Bronchial epithelial cell (primary cell): ENCODE measurements around the gene SIDT1. TPM values are rescaled to one million over a fixed set of nuclear protein-coding genes. Genes with fewer than 3 reads are reported as not detected.

Experiments
- DNase-seq: peaks from one replicate; pipeline ENCODE4 v3.0.0-alpha.2; 2010; ENCODE audit warnings: low read depth
- FAIRE-seq: peaks from 2 replicates; lab custom pipeline; 2011; peaks lifted over from hg19 to GRCh38; lab: Jason Lieb, UNC
- H3K27me3 ChIP-seq: 2 replicates; pipeline ENCODE4 v1.5.1; 2011; ENCODE audit warnings: low read length; ENCODE audit not compliant: control insufficient read depth, insufficient read depth
- H3K36me3 ChIP-seq: 2 replicates; pipeline ENCODE4 v1.5.1; 2011; ENCODE audit warnings: low read length; ENCODE audit not compliant: control insufficient read depth, insufficient read depth
- H3K4me3 ChIP-seq: 2 replicates; pipeline ENCODE4 v1.5.1; 2011; ENCODE audit warnings: mild to moderate bottlenecking, low read depth, low read length, control low read depth
- total RNA-seq: library from RNA; depleted of rRNA; stranded (reverse); fragments of >200 nt; gene quantifications from 2 replicates; pipeline ENCODE4 v1.2.1, GENCODE V29; 2014
- TF ChIP-seq, protein P1 (sequence below): IDR thresholded peaks from 2 replicates; pipeline ENCODE4 v1.5.1; 2011; ENCODE audit warnings: mild to moderate bottlenecking, moderate library complexity, low read length, control low read depth, inconsistent platforms; ENCODE audit not compliant: insufficient read depth, severe bottlenecking

Gene SIDT1
- total RNA-seq, 1 donor from 2014 or later, result 0.53 TPM

- no peak for FAIRE-seq
- H3K27me3 ChIP-seq, result no peaks in the 10 kb centered on the region
- no peaks in the 10 kb centered on the region for H3K36me3 ChIP-seq
- no peak overlapping the region for H3K4me3 ChIP-seq
- TF ChIP-seq, protein P1, sequence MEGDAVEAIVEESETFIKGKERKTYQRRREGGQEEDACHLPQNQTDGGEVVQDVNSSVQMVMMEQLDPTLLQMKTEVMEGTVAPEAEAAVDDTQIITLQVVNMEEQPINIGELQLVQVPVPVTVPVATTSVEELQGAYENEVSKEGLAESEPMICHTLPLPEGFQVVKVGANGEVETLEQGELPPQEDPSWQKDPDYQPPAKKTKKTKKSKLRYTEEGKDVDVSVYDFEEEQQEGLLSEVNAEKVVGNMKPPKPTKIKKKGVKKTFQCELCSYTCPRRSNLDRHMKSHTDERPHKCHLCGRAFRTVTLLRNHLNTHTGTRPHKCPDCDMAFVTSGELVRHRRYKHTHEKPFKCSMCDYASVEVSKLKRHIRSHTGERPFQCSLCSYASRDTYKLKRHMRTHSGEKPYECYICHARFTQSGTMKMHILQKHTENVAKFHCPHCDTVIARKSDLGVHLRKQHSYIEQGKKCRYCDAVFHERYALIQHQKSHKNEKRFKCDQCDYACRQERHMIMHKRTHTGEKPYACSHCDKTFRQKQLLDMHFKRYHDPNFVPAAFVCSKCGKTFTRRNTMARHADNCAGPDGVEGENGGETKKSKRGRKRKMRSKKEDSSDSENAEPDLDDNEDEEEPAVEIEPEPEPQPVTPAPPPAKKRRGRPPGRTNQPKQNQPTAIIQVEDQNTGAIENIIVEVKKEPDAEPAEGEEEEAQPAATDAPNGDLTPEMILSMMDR, result no peak
- no peak for DNase-seq
Observed at GRCh38 chr3:113620091-113620490, 87.7 kb downstream of the SIDT1 start.

DNA sequence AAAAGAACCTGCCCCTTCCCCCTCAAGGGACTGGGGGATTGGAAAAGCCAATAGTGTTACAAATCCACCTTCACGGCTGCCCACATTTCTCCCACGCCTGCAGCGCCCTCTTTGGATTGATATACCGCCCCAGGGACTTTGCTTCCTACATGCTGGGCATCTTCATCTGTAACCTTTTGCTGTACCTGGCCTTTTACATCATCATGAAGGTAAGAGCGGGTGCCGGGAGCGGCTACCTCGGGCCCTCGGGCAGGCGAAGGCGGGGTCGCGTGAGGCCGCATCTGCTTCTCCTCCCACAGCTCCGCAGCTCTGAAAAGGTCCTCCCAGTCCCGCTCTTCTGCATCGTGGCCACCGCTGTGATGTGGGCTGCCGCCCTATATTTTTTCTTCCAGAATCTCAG is 91.0 kb downstream of the SIDT1 start:
- Histone ChIP-seq H3K27me3 (no peaks in the 10 kb centered on the region), H3K4me3 (no peak overlapping the region), H3K36me3 (no peaks in the 10 kb centered on the region)
- DNase-seq (no peak), FAIRE-seq (no peak)
- TF ChIP-seq, protein P1, result no peak

DNA sequence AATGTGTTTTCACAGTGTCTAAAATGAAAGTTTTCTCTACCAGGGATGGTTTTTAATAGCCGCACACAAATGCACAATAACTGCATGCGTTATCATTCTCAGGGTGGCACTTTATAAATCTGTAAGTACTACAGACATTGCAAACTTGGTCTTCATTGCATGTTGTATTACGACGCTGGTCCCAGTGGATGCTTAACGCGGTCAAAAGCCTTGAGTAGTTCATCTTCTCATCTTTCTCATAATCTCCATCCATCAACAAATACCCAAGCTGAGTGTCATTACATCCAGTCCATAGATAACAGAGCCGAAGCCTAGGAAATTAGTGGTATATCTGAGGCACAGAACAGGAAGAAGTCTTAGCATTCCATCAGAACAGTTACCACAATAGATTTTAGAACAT is 91.5 kb downstream of the SIDT1 start:
- H3K36me3 ChIP-seq, result no peaks in the 10 kb centered on the region
- H3K27me3 ChIP-seq, result no peaks in the 10 kb centered on the region
- FAIRE-seq (no peak), DNase-seq (no peak)
- no peak overlapping the region for H3K4me3 ChIP-seq
- TF ChIP-seq, protein P1, result no peak

DNA sequence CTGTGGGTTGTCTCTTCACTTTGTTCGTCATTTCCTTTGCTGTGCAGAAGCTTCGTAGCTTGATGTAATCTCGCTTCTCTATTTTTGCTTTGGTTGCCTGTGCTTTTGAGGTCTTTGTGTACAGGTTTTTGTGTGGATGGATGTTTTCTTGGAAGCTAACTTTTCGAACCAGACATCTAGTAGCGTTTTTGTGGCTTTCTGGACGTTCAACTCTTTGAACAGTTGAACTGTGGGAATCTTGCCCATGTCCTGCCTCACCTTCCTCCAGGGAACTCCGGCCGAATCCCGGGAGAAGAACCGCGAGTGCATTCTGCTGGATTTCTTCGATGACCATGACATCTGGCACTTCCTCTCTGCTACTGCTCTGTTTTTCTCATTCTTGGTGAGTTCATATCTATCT is 93.5 kb downstream of the SIDT1 start:
- H3K36me3 ChIP-seq, result no peaks in the 10 kb centered on the region
- FAIRE-seq, result no peak
- TF ChIP-seq, protein P1, result no peak

GRCh38 chr3:113626503-113627371 is 94.4 kb downstream of the SIDT1 start:
- Histone ChIP-seq H3K36me3 (no peaks in the 10 kb centered on the region), H3K4me3 (no peak overlapping the region), H3K27me3 (no peaks in the 10 kb centered on the region)
- FAIRE-seq (no peak), DNase-seq (peak; percentile 59)
- TF ChIP-seq, protein P1, result peak; percentile 85

More for the DNA sequence above, 93.5 kb downstream of the SIDT1 start:
- H3K4me3 ChIP-seq, result no peak overlapping the region
- H3K27me3 ChIP-seq, result no peaks in the 10 kb centered on the region
- no peak for DNase-seq
